Stimulated activated naive B cell treated with anti-CD40 and anti-IgM and Interleukin-4, amounts not matched to agents 10 μg/mL and 1 μg/mL and 100 μg/mL, for 72 hours (primary cell): ENCODE measurements around the gene ARX.
A peak's percentile ranks its signal among the peaks of the same experiment; 100 is the strongest.

Experiments
- ATAC-seq, 2 donors: fragments of 150-1000 bp; cut with Tn5 transposase; replicated peaks; 2 replicates each; pipeline ENCODE4 v1.10.0; 2021; ENCODE audit warnings: moderate library complexity in 1 of 2
- DNase-seq: peaks from one replicate; pipeline ENCODE4 v3.0.0; 2021
- H3K27ac Mint-ChIP-seq: one replicate; pipeline ENCODE4 v1.8.0; 2022; ENCODE audit warnings: mild to moderate bottlenecking, mixed read lengths
- H3K27me3 Mint-ChIP-seq, 2 donors: one replicate each; pipeline ENCODE4 v1.8.0; 2022; ENCODE audit warnings: mixed read lengths in 2 of 2
- H3K36me3 Mint-ChIP-seq, 2 donors: one replicate each; pipeline ENCODE4 v1.8.0; 2022; ENCODE audit warnings: mixed read lengths in 2 of 2, mild to moderate bottlenecking in 1 of 2
- H3K4me1 Mint-ChIP-seq, 2 donors: one replicate each; pipeline ENCODE4 v1.8.0; 2022; ENCODE audit warnings: mixed read lengths in 2 of 2, mild to moderate bottlenecking in 1 of 2
- H3K4me3 Mint-ChIP-seq, 2 donors: one replicate each; pipeline ENCODE4 v1.8.0; 2022; ENCODE audit warnings: mild to moderate bottlenecking in 2 of 2, mixed read lengths in 2 of 2, moderate library complexity in 1 of 2
- H3K9me3 Mint-ChIP-seq, 2 donors: one replicate each; pipeline ENCODE4 v1.8.0; 2022; ENCODE audit warnings: mixed read lengths in 2 of 2, mild to moderate bottlenecking in 1 of 2

ARX gene

GRCh38 chrX:25022499-25023325, 6.9 kb upstream of the ARX start:
- H3K9me3 Mint-ChIP-seq, result no peaks in the 10 kb centered on the region
- ATAC-seq, result no peak
- peaks cover 0 to 1% of the 10 kb centered on the region in 2 donors for H3K36me3 Mint-ChIP-seq

GRCh38 chrX:25020905-25021449, 5.2 kb upstream of the ARX start:
- no peaks in the 10 kb centered on the region for H3K9me3 Mint-ChIP-seq
- H3K27me3 Mint-ChIP-seq, result peaks cover 65 to 66% of the 10 kb centered on the region in 2 donors
- no peak overlapping the region for H3K27ac Mint-ChIP-seq
- ATAC-seq (peak in 1 of 2 donors; percentile 41), DNase-seq (no peak)
- H3K4me3 Mint-ChIP-seq, result peak overlapping the region; percentile 6 to 8
- peaks cover 8 to 31% of the 10 kb centered on the region in 2 donors for H3K4me1 Mint-ChIP-seq
- peaks cover 2 to 3% of the 10 kb centered on the region in 2 donors for H3K36me3 Mint-ChIP-seq

More at GRCh38 chrX:25022499-25023325, 6.9 kb upstream of the ARX start:
- no peak for DNase-seq
- peaks cover 5 to 23% of the 10 kb centered on the region in 2 donors for H3K4me1 Mint-ChIP-seq
- H3K27ac Mint-ChIP-seq, result peak overlapping the region; percentile 39
- no peak overlapping the region for H3K4me3 Mint-ChIP-seq
- H3K27me3 Mint-ChIP-seq, result peaks cover 47 to 53% of the 10 kb centered on the region in 2 donors

- H3K27me3 Mint-ChIP-seq, result peaks cover 63 to 70% of the 10 kb centered on the region in 2 donors
- H3K9me3 Mint-ChIP-seq, result no peaks in the 10 kb centered on the region
- ATAC-seq (no peak), DNase-seq (no peak)
- H3K4me3 Mint-ChIP-seq, result peak overlapping the region; percentile 54 to 62
- H3K4me1 Mint-ChIP-seq, result peaks cover 8 to 33% of the 10 kb centered on the region in 2 donors
- H3K27ac Mint-ChIP-seq, result peak overlapping the region; percentile 22
- peaks cover 2 to 3% of the 10 kb centered on the region in 2 donors for H3K36me3 Mint-ChIP-seq
Measured at GRCh38 chrX:25020391-25020904, 4.7 kb upstream of the ARX start.

GRCh38 chrX:25019707-25020390, 4.1 kb upstream of the ARX start:
- Mint-ChIP-seq H3K9me3 (no peaks in the 10 kb centered on the region), H3K4me1 (peaks cover 10 to 33% of the 10 kb centered on the region in 2 donors), H3K27ac (peak overlapping the region; percentile 22), H3K4me3 (peak overlapping the region; percentile 54 to 62), H3K36me3 (peaks cover 2 to 3% of the 10 kb centered on the region in 2 donors), H3K27me3 (peaks cover 64 to 71% of the 10 kb centered on the region in 2 donors)
- ATAC-seq, result no peak
- no peak for DNase-seq

GRCh38 chrX:25018682-25019081, 2.9 kb upstream of the ARX start:
- peaks cover 2 to 8% of the 10 kb centered on the region in 2 donors for H3K36me3 Mint-ChIP-seq
- peaks cover 59 to 67% of the 10 kb centered on the region in 2 donors for H3K27me3 Mint-ChIP-seq
- no peak overlapping the region for H3K27ac Mint-ChIP-seq
- peaks cover 14 to 40% of the 10 kb centered on the region in 2 donors for H3K4me1 Mint-ChIP-seq
- DNase-seq, result no peak
- H3K9me3 Mint-ChIP-seq, result no peaks in the 10 kb centered on the region
- no peak for ATAC-seq
- H3K4me3 Mint-ChIP-seq, result no peak overlapping the region

GRCh38 chrX:25017667-25018247, 2.0 kb upstream of the ARX start:
- peaks cover 60 to 65% of the 10 kb centered on the region in 2 donors for H3K27me3 Mint-ChIP-seq
- peaks cover 17 to 46% of the 10 kb centered on the region in 2 donors for H3K4me1 Mint-ChIP-seq
- H3K36me3 Mint-ChIP-seq, result peaks cover 5 to 8% of the 10 kb centered on the region in 2 donors
- ATAC-seq, result no peak
- no peaks in the 10 kb centered on the region for H3K9me3 Mint-ChIP-seq
- no peak for DNase-seq
- peak overlapping the region; percentile 5 to 17 for H3K4me3 Mint-ChIP-seq
- H3K27ac Mint-ChIP-seq, result peak overlapping the region; percentile 33

GRCh38 chrX:25016938-25017598, 1.3 kb upstream of the ARX start:
- ATAC-seq (no peak), DNase-seq (no peak)
- Mint-ChIP-seq H3K9me3 (no peaks in the 10 kb centered on the region), H3K36me3 (peaks cover 5 to 8% of the 10 kb centered on the region in 2 donors), H3K27me3 (peaks cover 56 to 61% of the 10 kb centered on the region in 2 donors), H3K4me3 (peak overlapping the region in 1 of 2 donors; percentile 17), H3K27ac (no peak overlapping the region), H3K4me1 (peaks cover 17 to 44% of the 10 kb centered on the region in 2 donors)

GRCh38 chrX:25016361-25016671, 551 bp upstream of the ARX start:
- ATAC-seq (no peak), DNase-seq (no peak)
- H3K4me3 Mint-ChIP-seq, result no peak overlapping the region
- H3K27ac Mint-ChIP-seq, result peak overlapping the region; percentile 37
- H3K4me1 Mint-ChIP-seq, result peaks cover 17 to 36% of the 10 kb centered on the region in 2 donors
- H3K27me3 Mint-ChIP-seq, result peaks cover 54 to 56% of the 10 kb centered on the region in 2 donors
- no peaks in the 10 kb centered on the region for H3K9me3 Mint-ChIP-seq
- H3K36me3 Mint-ChIP-seq, result peaks cover 3 to 8% of the 10 kb centered on the region in 2 donors

- H3K9me3 Mint-ChIP-seq, result no peaks in the 10 kb centered on the region
- no peak overlapping the region for H3K27ac Mint-ChIP-seq
- DNase-seq (no peak), ATAC-seq (no peak)
- H3K4me3 Mint-ChIP-seq, result peak overlapping the region; percentile 70 to 73
- peaks cover 56 to 57% of the 10 kb centered on the region in 2 donors for H3K27me3 Mint-ChIP-seq
- H3K4me1 Mint-ChIP-seq, result peaks cover 12 to 26% of the 10 kb centered on the region in 2 donors
- H3K36me3 Mint-ChIP-seq, result peaks cover 3 to 8% of the 10 kb centered on the region in 2 donors
Measured at GRCh38 chrX:25014366-25014838, 1.4 kb downstream of the ARX start.

GRCh38 chrX:25013632-25014365, 2.0 kb downstream of the ARX start:
- Mint-ChIP-seq H3K36me3 (peaks cover 3 to 8% of the 10 kb centered on the region in 2 donors), H3K27ac (no peak overlapping the region), H3K4me3 (peak overlapping the region; percentile 70 to 73), H3K9me3 (no peaks in the 10 kb centered on the region), H3K4me1 (peaks cover 12 to 26% of the 10 kb centered on the region in 2 donors), H3K27me3 (peaks cover 54 to 56% of the 10 kb centered on the region in 2 donors)
- ATAC-seq (peak in 1 of 2 donors; percentile 29), DNase-seq (no peak)

GRCh38 chrX:25012793-25013631, 2.8 kb downstream of the ARX start:
- H3K4me3 Mint-ChIP-seq, result peak overlapping the region; percentile 84
- no peak for ATAC-seq
- H3K36me3 Mint-ChIP-seq, result peaks cover 3 to 8% of the 10 kb centered on the region in 2 donors

GRCh38 chrX:25012433-25012735, 3.4 kb downstream of the ARX start:
- Mint-ChIP-seq H3K36me3 (peaks cover 2 to 8% of the 10 kb centered on the region in 2 donors), H3K27ac (peak overlapping the region; percentile 75), H3K27me3 (peaks cover 51 to 56% of the 10 kb centered on the region in 2 donors), H3K4me3 (peak overlapping the region in 1 of 2 donors; percentile 84), H3K4me1 (peaks cover 8 to 21% of the 10 kb centered on the region in 2 donors), H3K9me3 (no peaks in the 10 kb centered on the region)
- ATAC-seq (peak in 1 of 2 donors; percentile 45), DNase-seq (no peak)

More at GRCh38 chrX:25012793-25013631, 2.8 kb downstream of the ARX start:
- DNase-seq, result no peak
- peaks cover 12 to 26% of the 10 kb centered on the region in 2 donors for H3K4me1 Mint-ChIP-seq
- H3K27ac Mint-ChIP-seq, result peak overlapping the region; percentile 89
- no peaks in the 10 kb centered on the region for H3K9me3 Mint-ChIP-seq
- H3K27me3 Mint-ChIP-seq, result peaks cover 55 to 56% of the 10 kb centered on the region in 2 donors
